H9 (cell line): ENCODE results near the gene NSG1. TPM values are rescaled to one million over a fixed set of nuclear protein-coding genes. Genes with fewer than 3 reads are reported as not detected.

ENCODE experiments used
- DNase-seq: peaks from one replicate; pipeline ENCODE4 v3.0.0-alpha.2; 2017
- H2AFZ ChIP-seq: one replicate; pipeline ENCODE4 v1.6.1; 2013; ENCODE audit warnings: mild to moderate bottlenecking, low read length, control low read depth, moderate library complexity
- H2AK5ac ChIP-seq: 2 replicates; pipeline ENCODE4 v1.6.1; 2013; ENCODE audit warnings: low read length, control low read depth, mixed read lengths; ENCODE audit not compliant: insufficient read length
- H2BK120ac ChIP-seq: one replicate; pipeline ENCODE4 v1.6.1; 2013; ENCODE audit warnings: low read depth, mild to moderate bottlenecking, low read length, control low read depth, inconsistent platforms; ENCODE audit not compliant: poor library complexity, severe bottlenecking
- H2BK12ac ChIP-seq: 2 replicates; pipeline ENCODE4 v1.6.1; 2013; ENCODE audit warnings: low read length, control low read depth, mixed read lengths, low read depth; ENCODE audit not compliant: insufficient read length
- H2BK15ac ChIP-seq: 2 replicates; pipeline ENCODE4 v1.6.1; 2013; ENCODE audit warnings: low read depth, low read length, control low read depth
- H2BK20ac ChIP-seq: one replicate; pipeline ENCODE4 v1.6.1; 2013; ENCODE audit warnings: low read depth, mild to moderate bottlenecking, low read length, control low read depth, inconsistent platforms; ENCODE audit not compliant: poor library complexity, severe bottlenecking
- H2BK5ac ChIP-seq: 2 replicates; pipeline ENCODE4 v1.6.1; 2013; ENCODE audit warnings: low read length, control low read depth, mixed read lengths; ENCODE audit not compliant: insufficient read length
- H3K14ac ChIP-seq: 2 replicates; pipeline ENCODE4 v1.6.1; 2013; ENCODE audit warnings: low read length, control low read depth; ENCODE audit not compliant: insufficient read depth
- H3K18ac ChIP-seq: 2 replicates; pipeline ENCODE4 v1.6.1; 2013; ENCODE audit warnings: low read depth, mild to moderate bottlenecking, mixed read lengths, low read length, control low read depth; ENCODE audit not compliant: insufficient read length
- H3K23ac ChIP-seq: 2 replicates; pipeline ENCODE4 v1.6.1; 2013; ENCODE audit warnings: low read length, control low read depth, mixed read lengths, low read depth; ENCODE audit not compliant: insufficient read length
- H3K23me2 ChIP-seq: 2 replicates; pipeline ENCODE4 v1.6.1; 2013; ENCODE audit warnings: low read depth, mild to moderate bottlenecking, mixed read lengths, low read length, control low read depth; ENCODE audit not compliant: insufficient read length, poor library complexity, severe bottlenecking
- H3K27ac ChIP-seq: 2 replicates; pipeline ENCODE4 v1.5.1; 2013; ENCODE audit warnings: low read length, control low read depth, mixed read lengths, low read depth; ENCODE audit not compliant: insufficient read length
- H3K27me3 ChIP-seq: 2 replicates; pipeline ENCODE4 v1.6.1; 2013; ENCODE audit warnings: low read length, control low read depth, inconsistent platforms; ENCODE audit not compliant: insufficient read depth
- H3K4ac ChIP-seq: 2 replicates; pipeline ENCODE4 v1.6.1; 2013; ENCODE audit warnings: low read depth, mild to moderate bottlenecking, control low read depth, inconsistent platforms, low read length, moderate library complexity
- H3K4me1 ChIP-seq: 2 replicates; pipeline ENCODE4 v1.6.1; 2013; ENCODE audit warnings: low read length, control low read depth, inconsistent platforms; ENCODE audit not compliant: insufficient read depth
- H3K4me2 ChIP-seq: 2 replicates; pipeline ENCODE4 v1.6.1; 2013; ENCODE audit warnings: low read length, control low read depth, mixed read lengths; ENCODE audit not compliant: insufficient read length, insufficient read depth
- H3K56ac ChIP-seq: 2 replicates; pipeline ENCODE4 v1.6.1; 2013; ENCODE audit warnings: low read depth, mild to moderate bottlenecking, mixed read lengths, low read length, control low read depth; ENCODE audit not compliant: insufficient read length
- H3K79me1 ChIP-seq: 2 replicates; pipeline ENCODE4 v1.6.1; 2013; ENCODE audit warnings: low read depth, mild to moderate bottlenecking, moderate library complexity, low read length, control low read depth, inconsistent platforms; ENCODE audit not compliant: insufficient read depth, poor library complexity, severe bottlenecking
- H3K79me2 ChIP-seq: 2 replicates; pipeline ENCODE4 v1.6.1; 2013; ENCODE audit warnings: low read length, control low read depth, inconsistent platforms; ENCODE audit not compliant: insufficient read depth
- H3K9ac ChIP-seq: 2 replicates; pipeline ENCODE4 v1.6.1; 2013; ENCODE audit warnings: low read length, control low read depth, mixed read lengths; ENCODE audit not compliant: insufficient read length; ENCODE audit errors: extremely low read depth
- H3K9me3 ChIP-seq: one replicate; pipeline ENCODE4 v1.6.1; 2013; ENCODE audit warnings: low read depth, low read length, inconsistent platforms; ENCODE audit not compliant: control insufficient read depth
- H3T11ph ChIP-seq: one replicate; pipeline ENCODE4 v1.6.1; 2013; ENCODE audit warnings: mild to moderate bottlenecking, low read length, control low read depth, inconsistent platforms
- H4K20me1 ChIP-seq: one replicate; pipeline ENCODE4 v1.6.1; 2013; ENCODE audit not compliant: control insufficient read depth, insufficient read length, insufficient read depth
- H4K5ac ChIP-seq: 2 replicates; pipeline ENCODE4 v1.6.1; 2013; ENCODE audit warnings: low read depth, mild to moderate bottlenecking, mixed read lengths, low read length, control low read depth; ENCODE audit not compliant: insufficient read length
- H4K8ac ChIP-seq: replicated peaks from 2 replicates; pipeline ENCODE4 v1.6.1; 2013; ENCODE audit warnings: low read length, control low read depth, mixed read lengths, low read depth; ENCODE audit not compliant: insufficient read length
- H4K91ac ChIP-seq: 2 replicates; pipeline ENCODE4 v1.6.1; 2013; ENCODE audit warnings: low read depth, mild to moderate bottlenecking, moderate library complexity, mixed read lengths, low read length, control low read depth; ENCODE audit not compliant: insufficient read length
- H3K27ac Mint-ChIP-seq, 3 experiments: 2 replicates in 2 of 3; 3 replicates in 1 of 3; pipeline ENCODE4 v1.8.0; 2020 to 2021; ENCODE audit warnings: mixed read lengths in 3 of 3, mild to moderate bottlenecking in 1 of 3, moderate library complexity in 1 of 3
- H3K27me3 Mint-ChIP-seq: 2 replicates; pipeline ENCODE4 v1.8.0; 2021; ENCODE audit warnings: low read depth, mild to moderate bottlenecking, moderate library complexity, mixed read lengths
- H3K36me3 Mint-ChIP-seq, 3 experiments: 2 replicates in 2 of 3; 3 replicates in 1 of 3; pipeline ENCODE4 v1.8.0; 2020 to 2021; ENCODE audit warnings: low read depth in 3 of 3, mixed read lengths in 3 of 3; ENCODE audit not compliant: insufficient read depth in 1 of 3
- H3K4me1 Mint-ChIP-seq, 2 experiments: 2 replicates each; pipeline ENCODE4 v1.8.0; 2020; ENCODE audit warnings: mixed read lengths in 2 of 2
- H3K4me3 Mint-ChIP-seq, 2 experiments: 2 replicates in 1 of 2; 3 replicates in 1 of 2; pipeline ENCODE4 v1.8.0; 2020 to 2021; ENCODE audit warnings: mild to moderate bottlenecking in 2 of 2, mixed read lengths in 2 of 2, moderate library complexity in 1 of 2
- H3K9me3 Mint-ChIP-seq, 2 experiments: 2 replicates in 1 of 2; 3 replicates in 1 of 2; pipeline ENCODE4 v1.8.0; 2020; ENCODE audit warnings: mild to moderate bottlenecking in 2 of 2, mixed read lengths in 2 of 2, moderate library complexity in 1 of 2
- WGBS: extraction: QIAGEN DNeasy Blood & Tissue Kit; methylation state at CpG from one replicate; pipeline ENCODE4 v1.1.7; 2013; ENCODE audit warnings: missing lambda C conversion rate, low lambda C conversion rate, mixed read lengths; ENCODE audit not compliant: insufficient read length; ENCODE audit errors: extremely low coverage; 5-methylcytosine and 5-hydroxymethylcytosine counted together
- total RNA-seq: library from RNA; stranded (reverse); gene quantifications from 2 replicates; pipeline ENCODE4 v1.2.1, GENCODE V29; 2021
- TF ChIP-seq, protein P1 (sequence below): fragments of 200-600 bp; sonication (generic); conservative IDR thresholded peaks from 3 replicates; pipeline ENCODE4 v1.8.0; 2021; ENCODE audit warnings: antibody characterized with exemption, mild to moderate bottlenecking

Gene NSG1
- total RNA-seq, 1 experiment from 2014 or later, result 9.3 TPM

GRCh38 chr4:4377191-4377590 lies 9.7 kb upstream of the NSG1 start:
- Histone ChIP-seq H3K23me2 (no peaks in the 10 kb centered on the region), H4K8ac (no peak overlapping the region), H4K20me1 (no peaks in the 10 kb centered on the region), H2AK5ac (no peak overlapping the region), H3K27me3 (no peaks in the 10 kb centered on the region), H2BK5ac (no peak overlapping the region), H4K5ac (no peak overlapping the region), H3T11ph (no peak overlapping the region), H3K9ac (no peak overlapping the region), H2AFZ (no peak overlapping the region), H3K56ac (no peak overlapping the region), H3K14ac (no peak overlapping the region), H3K4ac (no peak overlapping the region), H2BK120ac (no peak overlapping the region), H2BK15ac (no peak overlapping the region), H3K27ac (no peak overlapping the region), H3K23ac (no peak overlapping the region), H3K4me1 (no peaks in the 10 kb centered on the region), H3K18ac (no peak overlapping the region), H2BK20ac (no peak overlapping the region), H3K9me3 (no peaks in the 10 kb centered on the region), H3K79me2 (no peaks in the 10 kb centered on the region), H3K79me1 (no peaks in the 10 kb centered on the region), H4K91ac (no peak overlapping the region), H2BK12ac (no peak overlapping the region), H3K4me2 (no peak overlapping the region)
- peaks cover 55% of the 10 kb centered on the region for H3K27me3 Mint-ChIP-seq
- peaks cover 5 to 8% of the 10 kb centered on the region in 2 experiments; a peak in 4 of 5 replicates for H3K9me3 Mint-ChIP-seq
- no peak for DNase-seq
- peaks cover 9 to 14% of the 10 kb centered on the region in 2 experiments for H3K4me1 Mint-ChIP-seq
- H3K36me3 Mint-ChIP-seq, result no peaks in the 10 kb centered on the region; a peak in 1 of 7 replicates
- no peak overlapping the region for H3K4me3 Mint-ChIP-seq
- TF ChIP-seq, protein P1, sequence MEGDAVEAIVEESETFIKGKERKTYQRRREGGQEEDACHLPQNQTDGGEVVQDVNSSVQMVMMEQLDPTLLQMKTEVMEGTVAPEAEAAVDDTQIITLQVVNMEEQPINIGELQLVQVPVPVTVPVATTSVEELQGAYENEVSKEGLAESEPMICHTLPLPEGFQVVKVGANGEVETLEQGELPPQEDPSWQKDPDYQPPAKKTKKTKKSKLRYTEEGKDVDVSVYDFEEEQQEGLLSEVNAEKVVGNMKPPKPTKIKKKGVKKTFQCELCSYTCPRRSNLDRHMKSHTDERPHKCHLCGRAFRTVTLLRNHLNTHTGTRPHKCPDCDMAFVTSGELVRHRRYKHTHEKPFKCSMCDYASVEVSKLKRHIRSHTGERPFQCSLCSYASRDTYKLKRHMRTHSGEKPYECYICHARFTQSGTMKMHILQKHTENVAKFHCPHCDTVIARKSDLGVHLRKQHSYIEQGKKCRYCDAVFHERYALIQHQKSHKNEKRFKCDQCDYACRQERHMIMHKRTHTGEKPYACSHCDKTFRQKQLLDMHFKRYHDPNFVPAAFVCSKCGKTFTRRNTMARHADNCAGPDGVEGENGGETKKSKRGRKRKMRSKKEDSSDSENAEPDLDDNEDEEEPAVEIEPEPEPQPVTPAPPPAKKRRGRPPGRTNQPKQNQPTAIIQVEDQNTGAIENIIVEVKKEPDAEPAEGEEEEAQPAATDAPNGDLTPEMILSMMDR, result no peak
- no peak overlapping the region for H3K27ac Mint-ChIP-seq
- WGBS, result no CpG with 5 or more reads among the region's 12 CpGs
